Stimulated activated naive CD4-positive, alpha-beta T cell (primary cell): ENCODE data around the gene FLT4.

ENCODE experiments used
- DNase-seq, 6 experiments: peaks; one replicate each; lab custom pipeline; 2025; lab: John Stamatoyannopoulos, UW

The FLT4 gene

DNA sequence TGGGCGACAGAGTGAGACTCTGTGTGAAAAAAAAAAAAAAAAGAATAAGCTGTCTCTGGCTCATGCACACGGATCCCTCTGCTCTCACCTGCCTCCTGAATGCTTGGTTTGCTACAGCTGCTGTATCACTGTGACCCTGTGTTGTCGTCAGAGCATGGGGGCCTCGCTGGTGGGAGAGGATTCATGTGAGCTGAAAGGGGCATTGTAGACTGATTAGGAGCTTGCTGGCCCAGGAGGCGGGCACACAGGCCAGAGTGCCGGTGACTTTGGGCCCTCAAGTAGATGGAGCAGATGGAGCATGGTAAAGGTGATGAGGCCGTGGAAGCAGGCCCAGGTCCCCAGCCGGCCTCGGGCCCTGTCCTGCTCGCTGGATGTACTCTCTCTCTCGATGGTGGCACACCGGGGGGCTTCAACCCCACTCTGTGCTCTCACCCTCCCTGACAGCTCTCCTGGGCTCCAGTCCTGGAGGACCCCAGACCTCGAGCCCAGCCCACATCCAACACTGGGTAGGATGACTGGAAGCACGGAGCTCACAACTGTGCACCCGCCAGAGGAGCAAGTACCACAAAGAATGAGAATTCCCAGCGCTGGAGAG lies 7.1 kb downstream of the FLT4 start:
- DNase-seq, result no peak

DNA sequence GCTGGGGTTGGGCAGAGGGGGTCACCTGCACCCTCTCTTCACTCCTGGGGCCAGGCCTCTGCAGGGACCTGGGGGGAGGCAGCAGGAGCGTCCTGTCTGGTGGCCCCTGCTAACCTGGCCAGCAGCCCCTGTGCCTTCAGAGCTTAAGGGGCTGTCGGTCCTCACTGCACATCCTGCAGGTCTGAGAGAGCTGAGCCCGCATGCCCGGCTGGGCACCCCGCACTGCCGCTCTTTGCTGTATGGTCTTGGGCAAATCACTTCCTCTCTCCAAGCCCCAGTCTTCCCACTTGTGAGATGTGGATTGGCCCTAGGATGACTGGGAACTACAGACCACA lies 7.9 kb downstream of the FLT4 start:
- no peak for DNase-seq

DNA sequence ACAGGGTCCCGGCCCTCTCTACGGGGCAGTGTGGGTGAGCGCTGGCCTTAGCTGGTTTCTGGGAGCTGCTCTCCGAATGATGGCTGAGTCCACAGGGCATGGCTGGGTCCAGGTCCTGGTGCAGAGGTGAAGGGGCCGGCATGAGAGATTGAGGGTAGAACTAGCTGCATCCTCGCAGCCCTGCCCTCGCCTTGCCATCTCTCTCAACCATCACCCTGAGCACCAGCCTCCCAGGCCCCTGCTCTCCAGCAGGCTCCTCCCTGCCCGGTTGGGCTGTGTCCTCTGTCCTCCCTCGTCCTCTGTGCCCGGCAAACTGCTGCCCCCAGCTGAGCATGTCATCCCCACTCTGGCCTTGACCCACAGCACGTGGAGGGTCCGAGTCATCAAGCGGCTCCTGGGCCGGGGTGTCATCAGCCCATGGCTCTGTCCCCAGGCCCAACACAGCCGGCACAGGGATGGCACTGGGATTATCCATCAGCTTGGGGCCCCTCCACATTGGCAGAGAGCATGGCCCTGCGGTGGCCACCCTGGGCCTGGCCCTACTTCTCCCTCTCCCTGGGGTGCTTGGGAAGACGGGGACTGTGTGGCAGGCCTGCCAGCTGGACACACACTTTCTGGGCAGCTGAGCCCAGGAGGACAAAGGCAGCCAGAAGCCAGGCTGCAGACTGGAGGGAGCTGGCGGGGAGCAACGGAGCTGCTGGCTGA lies 8.4 kb downstream of the FLT4 start:
- no peak for DNase-seq

DNA sequence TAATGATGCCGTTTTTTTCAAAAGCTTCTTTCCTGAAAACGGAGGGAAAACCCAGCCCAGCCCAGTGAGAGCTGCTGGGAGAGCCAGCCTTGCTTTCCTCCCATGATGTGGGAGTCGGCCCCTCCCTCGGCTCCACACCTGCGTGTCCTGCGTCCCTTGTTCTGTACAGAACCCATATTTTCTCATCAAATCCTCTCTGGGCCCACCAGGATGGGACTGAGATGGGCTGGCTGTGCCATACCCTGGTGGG lies 8.9 kb downstream of the FLT4 start:
- no peak for DNase-seq

DNA sequence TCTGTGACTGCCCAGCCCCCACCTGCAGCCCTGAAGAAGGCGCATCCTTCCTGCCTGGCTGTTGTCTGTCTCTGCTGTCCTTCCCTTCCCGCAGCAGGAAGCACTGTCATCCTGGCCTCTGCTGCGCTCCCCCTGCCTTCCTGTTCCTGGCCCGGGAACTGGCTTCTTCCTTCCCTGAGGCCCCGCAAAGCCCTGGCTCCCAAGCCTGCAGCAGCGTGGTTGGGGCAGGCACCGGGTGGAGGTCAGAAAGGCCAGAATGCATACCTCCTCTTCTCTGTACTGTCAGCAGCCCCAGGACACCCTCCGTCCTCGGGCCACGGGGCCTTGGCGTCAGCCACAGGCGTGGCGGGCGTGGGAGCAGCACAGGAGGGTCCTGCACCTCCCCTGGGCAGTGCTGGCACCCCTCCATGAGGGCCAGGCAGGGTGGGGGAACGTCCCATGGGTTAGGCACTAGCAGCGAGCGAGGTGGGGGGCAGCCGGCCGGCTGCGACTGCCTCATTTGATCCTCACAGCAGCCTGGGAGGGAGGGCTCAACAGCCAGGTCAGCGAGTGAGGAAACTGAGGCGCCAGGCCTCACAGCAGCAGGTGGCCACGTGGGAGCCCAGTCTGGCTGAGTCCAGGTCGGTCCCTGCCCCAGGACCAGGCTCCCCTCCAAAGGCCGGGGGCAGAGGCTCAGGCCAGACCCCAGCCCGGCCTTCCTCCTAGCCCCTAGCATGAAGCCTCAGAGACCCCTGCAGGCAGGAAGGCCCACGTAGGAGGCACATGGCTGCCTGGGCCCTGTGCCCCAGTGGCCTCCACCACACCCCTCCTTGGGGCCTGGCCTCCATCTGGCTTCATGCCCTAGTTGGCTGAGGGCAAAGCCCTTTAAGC lies 9.4 kb downstream of the FLT4 start:
- DNase-seq, result no peak

DNA sequence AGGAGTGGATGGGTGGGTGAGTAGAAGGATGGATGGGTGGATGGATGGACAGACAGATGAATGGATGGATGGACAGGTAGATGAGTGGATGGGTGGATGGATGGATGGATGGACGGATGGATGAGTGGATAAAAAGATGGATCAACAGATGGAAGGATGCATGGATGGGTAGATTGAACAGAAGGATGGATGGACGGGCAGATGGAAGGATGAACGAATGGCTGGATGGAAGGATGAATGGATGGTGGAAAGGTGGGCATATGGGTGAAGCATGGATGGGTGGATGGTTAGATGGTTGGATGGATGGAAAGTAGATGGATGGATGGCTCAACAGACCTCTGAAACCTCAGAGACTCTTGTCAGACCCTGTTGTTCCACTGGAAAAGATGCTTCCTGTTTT lies 10.1 kb downstream of the FLT4 start:
- DNase-seq, result no peak

DNA sequence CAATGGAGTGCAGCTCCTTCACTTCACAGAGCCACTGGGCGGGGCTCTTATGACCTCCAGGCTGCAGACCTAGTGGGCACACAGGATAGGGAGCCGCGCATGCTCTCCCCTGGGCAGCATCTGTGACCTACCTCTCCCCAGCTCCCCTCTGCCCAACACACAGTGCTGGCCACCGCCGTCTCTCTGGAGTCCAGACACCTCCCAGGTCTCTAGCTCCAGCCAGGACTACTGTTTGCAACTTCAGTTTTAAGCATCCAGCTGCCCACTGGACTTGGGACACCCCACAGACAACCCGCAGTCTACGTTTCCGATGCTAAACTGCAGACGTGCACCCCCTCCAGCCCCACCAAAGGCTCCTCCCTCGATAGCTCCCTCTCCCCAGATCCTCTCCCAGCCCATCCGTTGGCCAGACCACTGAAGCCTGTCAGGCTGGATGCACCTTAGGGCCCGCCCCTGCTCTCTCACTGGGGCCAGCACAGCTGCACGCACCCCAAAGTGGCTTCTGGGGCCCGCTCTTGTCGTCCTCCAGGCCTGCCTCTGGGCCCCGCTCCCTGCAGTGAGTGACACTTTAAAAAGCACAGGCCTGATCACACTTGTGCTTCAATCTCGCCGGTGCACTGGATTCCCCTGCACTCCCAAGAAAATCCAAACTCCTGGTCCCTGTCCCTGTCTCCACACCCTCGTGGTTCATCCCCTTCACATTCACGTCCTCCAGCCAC lies 11.3 kb downstream of the FLT4 start:
- DNase-seq, result no peak

DNA sequence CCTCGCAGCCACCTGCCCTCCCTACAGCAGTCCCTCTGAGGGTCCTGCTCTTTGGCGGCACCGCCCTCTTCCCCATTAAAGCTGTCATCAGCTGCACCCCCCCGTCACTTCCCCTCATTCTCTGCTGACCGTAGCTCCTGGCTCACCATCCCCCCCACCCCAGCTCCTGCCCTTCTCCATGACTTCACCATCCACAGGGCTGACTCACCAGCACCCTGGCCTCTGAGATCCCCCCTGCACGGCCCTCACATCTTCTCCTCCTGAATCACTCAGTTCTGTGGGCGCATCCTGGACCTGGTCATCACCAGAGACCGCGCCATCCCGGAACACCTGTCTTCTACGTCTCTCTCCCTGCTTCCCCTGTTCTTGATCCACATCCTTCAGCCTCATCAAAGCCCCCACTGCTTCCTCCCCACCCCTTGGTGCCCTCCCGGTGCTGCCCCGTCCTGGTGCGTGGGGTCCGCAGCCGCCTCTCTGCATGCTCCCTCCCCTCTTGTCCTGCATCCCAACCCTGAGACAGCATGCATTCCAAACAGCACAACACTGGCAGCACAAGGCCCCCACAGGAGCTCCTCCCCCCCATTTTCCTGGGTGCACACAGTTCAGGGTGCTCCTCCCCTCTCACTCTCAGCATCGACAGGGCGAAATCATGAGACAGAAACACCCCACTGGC lies 12.9 kb downstream of the FLT4 start:
- no peak for DNase-seq

DNA sequence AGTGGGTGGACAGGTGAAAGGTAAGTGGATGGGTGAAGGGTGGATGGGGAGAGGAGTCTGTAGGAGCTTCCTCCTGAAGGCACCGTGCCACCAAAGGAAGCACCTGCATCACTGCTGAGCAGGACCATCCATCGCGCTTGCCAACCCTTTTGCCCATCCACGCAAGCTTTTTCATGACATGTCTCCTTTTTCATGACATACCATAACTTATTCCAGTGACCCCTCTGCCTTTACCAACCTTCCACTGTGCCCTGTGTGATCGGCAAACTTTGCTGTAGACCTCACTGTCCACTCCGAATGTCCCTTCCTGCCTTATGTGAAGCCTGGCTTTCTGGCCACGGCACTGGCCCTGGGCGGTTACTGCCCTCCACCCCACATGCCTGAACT lies 13.4 kb downstream of the FLT4 start:
- no peak for DNase-seq

DNA sequence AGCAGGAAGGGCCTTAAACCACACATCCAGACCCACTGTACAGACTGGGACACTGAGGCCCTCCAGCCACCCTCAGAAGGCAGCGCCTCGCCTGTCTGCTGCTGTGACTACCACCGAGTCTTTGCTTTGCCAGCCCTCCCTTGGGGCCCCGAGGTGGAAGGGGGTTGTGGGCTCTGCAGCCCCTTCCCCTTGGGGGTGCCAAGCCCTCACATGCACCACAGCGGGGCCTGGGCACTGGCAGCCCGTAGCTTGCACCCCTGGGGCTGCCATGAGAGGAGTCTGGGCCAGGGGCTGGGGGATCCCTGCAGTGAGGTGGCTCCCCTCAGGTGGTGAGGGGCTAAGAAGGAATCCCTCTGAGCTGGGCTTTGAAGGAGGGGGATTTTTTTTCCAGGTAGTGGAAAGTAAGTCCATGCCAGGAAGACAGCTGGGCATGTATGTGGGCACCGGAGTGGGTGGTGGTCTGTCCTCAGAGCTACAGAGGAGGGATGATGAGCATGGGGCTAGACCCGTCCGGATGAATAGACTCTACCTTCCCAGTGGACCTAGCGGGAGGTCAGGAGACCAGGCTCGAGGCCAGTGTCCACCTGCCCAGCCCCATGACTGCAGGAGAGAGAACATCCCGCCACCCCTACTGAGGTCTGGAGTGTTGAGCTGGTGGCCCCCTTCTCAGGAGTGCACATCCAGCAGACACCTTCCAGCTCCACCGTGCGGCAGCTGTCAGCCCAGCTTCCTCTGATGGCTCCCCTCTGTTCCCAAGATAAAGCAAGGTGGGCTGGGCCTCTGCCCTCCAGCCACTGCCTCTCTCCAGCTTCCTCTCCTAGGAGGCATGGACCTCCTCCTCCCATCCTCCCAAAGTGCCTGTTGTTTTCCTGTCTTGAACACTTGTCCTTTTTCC lies 15.9 kb downstream of the FLT4 start:
- DNase-seq, result no peak

DNA sequence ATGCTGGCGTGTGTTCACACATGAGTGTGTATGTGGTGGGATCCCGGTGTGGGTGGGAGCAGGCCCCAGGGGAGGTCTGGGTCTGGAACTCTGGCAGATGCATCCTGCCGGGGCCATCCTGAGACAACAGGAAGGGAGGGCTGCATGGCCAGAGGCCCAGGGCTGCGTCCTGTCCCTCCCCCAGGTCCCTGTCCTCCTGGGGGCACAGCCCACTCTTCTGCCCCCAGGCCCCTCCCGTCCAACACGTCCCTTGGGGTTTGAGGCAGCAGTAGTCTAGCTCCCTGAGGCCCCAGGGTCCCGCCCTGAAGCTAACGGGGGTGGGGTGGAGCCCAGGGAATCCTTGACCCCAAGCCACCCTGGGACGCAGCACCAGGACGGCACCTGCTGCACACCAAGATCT lies 16.6 kb downstream of the FLT4 start:
- no peak for DNase-seq

DNA sequence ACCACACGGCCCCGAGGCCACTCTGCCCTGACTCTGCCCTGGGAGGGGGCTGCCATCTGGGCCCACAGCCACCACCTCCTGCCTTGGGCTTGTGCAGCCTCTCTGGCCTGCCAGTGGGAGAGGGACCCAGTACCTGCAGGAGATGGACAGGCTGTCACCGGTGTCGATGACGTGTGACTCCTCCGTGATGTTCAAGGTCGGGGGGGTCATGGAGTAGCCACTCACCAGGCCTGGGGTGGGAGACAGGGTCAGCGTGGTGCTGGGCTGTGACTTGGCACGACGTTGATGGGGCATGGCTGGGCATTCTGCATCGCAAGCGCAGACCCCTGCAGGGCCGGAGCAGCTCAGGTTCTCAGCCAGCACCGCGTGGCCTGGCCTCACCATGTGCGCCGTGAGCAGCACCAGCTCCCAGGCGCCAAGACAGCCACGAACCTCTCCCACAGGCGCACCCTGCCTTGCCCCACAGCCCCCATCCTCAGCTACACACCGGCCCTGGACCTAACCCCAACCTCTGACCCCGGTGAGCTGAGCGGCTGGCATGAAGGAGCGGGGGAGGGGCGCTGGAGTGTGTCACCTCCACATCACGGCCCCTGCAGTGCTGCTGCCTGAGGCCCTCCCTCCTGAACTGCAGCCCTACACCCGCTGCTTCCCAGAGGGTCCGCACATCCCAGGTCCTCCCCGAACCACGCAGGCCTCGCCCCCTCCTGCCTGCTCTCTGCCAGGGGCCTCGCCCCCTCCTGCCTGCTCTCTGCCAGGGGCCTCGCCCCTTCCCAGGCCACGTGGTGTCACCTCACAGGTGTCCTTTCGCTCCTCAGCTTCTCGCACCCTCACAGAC lies 17.6 kb downstream of the FLT4 start:
- DNase-seq, result no peak

DNA sequence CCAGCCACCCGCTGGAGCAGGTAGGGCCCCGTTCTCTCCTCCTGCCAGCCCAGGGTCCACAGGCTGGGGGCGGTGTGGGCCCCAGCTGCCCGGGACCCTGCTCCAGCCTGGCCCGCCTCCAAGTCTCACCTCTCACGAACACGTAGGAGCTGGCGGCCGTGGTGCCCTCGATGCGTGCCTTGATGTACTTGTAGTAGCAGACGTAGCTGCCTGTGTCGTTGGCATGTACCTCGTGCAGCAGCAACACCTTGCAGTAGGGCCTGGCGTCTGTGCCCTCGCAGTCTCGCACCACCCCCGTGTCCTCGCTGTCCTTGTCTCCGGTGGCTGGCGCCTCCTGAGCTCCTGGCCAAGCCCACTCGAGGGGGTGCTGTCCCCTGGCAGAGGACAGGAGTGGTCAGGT lies 19.0 kb downstream of the FLT4 start:
- DNase-seq, result no peak

DNA sequence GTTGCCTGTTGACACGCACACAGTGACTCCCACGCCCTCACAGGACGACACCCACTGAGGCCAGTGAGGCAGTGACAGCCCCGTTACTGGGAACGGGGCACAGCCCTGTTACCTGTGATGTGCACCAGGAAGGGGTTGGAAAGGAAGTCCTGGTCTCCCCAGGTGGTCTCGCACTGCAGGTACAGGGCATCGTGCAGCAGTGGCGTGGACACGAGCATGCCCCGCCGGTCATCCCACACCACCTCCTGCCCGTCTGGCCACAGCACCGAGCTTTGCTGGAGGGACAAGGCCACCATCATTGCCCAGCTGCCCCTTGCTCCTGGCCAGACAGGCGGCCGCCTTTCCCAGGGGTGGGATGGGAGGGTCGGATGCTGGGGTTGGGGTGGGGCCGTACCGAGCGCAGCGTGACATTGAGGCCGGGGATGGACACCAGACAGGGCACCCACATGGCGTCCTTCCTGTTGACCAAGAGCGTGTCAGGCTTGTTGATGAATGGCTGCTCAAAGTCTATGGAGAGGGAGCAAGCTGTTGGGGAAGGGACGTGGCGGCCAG lies 19.5 kb downstream of the FLT4 start:
- DNase-seq, result no peak

DNA sequence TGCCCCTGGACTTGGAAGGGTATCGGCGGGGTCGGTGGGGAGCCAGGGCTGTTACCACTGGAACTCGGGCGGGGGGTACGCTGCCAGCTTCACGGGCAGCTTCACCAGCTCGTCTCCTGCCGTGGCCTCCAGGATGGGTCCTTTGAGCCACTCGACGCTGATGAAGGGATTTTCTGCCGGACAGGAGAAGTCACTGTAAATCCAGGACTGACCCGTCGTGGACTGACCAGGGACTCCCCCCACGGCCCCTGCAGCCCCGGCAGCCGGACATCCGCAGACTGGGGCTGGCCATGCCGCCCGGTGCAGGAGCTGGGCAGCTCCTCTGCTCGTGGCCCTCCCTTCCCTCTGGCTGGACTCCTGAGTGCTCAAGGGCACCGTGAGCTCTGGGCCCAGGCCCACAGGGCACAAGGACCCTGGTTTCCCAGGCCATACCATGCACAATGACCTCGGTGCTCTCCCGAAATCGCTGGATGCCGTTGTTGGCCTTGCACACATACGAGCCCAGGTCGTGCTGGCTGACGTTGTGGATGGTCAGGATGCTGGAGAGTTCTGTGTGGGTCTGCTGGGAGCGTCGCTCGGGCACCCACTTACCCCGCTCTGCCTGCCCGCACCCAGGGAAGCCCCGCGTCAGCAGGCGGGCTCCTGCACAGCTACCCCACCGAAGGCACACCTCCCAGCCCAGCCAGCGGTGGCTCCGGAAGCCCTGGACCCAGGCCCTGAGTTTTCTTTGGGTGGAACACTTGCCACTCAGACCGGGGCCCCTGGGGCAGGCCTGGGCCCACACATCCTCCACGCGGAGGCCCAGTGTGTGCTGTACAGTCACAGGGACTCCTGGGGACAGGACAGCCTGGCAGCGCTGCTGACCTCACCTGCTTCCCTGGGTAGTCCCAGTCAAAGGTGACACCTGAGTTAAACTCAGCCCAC lies 20.3 kb downstream of the FLT4 start:
- DNase-seq, result no peak

DNA sequence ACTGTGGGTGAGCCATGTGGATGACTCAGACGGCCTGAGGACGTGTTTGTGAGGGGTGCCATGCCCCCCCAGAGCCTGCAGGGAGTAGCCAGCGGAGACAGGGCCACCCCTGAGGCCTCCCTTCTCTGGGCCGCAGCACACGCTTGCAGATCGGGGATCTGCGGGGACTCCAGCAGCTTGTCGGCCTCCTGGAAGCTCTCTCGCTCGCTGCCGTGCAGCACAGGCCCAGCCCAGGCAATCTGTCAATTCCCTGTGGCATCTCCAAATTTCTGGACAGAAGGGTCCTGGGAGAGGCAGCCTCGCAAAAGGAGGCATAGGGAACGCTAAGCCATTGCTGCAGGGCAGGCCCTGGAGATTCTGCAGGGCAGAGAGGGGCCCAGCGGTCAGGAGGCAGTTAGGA lies 21.2 kb downstream of the FLT4 start:
- DNase-seq, result no peak

DNA sequence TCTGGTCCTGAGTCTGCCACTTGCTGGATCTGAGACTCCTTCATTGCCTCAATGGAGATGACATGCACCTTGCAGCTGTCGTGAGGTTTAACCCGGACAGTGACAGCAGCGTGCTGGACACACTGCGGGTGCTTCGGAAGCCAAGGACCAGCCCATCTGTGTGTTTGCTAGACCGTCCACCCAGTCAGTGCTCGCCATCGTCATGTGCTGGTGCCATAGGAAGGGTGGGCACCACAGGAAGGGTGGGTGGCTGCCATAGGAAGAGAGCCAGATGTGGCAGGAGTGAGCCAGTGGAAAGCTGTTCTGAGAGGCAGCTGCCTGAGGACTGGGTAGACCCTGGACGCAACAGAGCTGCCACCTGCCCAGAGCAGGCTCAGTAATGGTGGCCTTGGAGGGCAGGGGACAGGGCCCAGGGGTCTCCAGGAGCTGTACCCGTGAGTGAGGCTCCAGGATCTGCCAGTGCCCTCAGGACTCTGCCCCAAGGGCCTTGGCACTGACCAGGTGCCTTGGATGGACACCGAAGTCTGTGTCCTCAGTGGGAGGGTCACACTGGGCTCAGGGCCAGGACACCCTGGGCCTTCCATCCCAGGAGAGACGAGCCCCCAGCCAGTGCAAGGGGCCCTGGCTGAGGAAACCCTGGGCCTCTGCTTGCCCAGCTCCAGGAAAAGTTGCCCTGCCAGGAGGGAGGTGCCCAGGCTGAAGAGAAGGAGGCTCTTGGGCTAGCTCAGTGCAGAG lies 21.8 kb downstream of the FLT4 start:
- DNase-seq, result no peak

DNA sequence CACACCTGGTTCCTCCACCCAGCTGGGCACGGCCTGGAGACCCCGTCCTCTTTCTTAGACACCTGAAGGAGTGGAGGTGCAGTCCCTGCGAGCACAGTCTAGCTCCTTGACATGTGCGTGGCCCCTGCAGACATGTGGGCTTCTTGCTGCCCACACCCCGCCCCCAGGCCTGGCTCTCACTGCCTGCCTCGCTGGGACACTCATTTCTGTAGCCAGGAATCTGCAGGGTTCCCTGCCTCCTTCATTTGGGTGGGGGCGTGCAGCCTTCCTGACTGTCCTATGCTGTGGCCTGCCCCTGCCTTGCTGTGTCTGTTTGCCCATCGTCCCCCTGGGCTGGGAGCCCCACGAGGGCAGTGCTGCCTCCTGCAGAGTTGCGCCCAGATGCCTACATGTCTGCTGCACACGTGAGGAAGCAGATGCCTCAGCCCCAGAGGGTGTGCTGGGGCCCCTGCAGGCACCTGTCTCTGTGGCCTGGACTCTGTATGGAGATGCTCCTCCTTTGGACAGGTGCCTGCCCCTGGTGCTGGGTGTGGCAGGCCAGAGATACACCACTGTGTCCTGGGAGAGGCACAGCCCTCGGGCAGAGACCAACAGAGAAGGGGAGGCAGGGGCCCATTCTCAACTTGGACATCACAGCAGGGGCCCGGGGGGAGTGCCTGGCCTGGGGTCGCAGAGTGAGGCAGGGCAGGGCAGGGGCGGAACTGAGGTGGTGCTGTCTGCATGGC lies 22.6 kb downstream of the FLT4 start:
- DNase-seq, result no peak
